ENCODE results near the gene RGS6.

RGS6 gene

GRCh38 chr14:72332046-72332445 is 399.8 kb downstream of the RGS6 start:
- TF ChIP-seq CTCF (IDR thresholded peaks at IDR 0.05; ENCODE audit: low read depth, low read length): no peak
- no peak overlapping the region for H3K4me3 ChIP-seq (ENCODE audit: low read depth, low read length)

GRCh38 chr14:72332871-72333270 is 400.6 kb downstream of the RGS6 start:
- H3K4me3 ChIP-seq (ENCODE audit: low read depth, low read length): no peak overlapping the region
- TF ChIP-seq CTCF (IDR thresholded peaks at IDR 0.05; ENCODE audit: low read depth, low read length): no peak

- no peak for TF ChIP-seq CTCF (IDR thresholded peaks at IDR 0.05; ENCODE audit: low read depth, low read length)
Observed at GRCh38 chr14:72333357-72333756, 401.1 kb downstream of the RGS6 start.

GRCh38 chr14:72336311-72336980 is 404.2 kb downstream of the RGS6 start:
- H3K4me3 ChIP-seq (ENCODE audit: low read depth, low read length): no peak overlapping the region
- TF ChIP-seq CTCF (IDR thresholded peaks at IDR 0.05; ENCODE audit: low read depth, low read length): no peak

More at GRCh38 chr14:72333357-72333756, 401.1 kb downstream of the RGS6 start:
- no peak overlapping the region for H3K4me3 ChIP-seq (ENCODE audit: low read depth, low read length)

- no peak for TF ChIP-seq CTCF (IDR thresholded peaks at IDR 0.05; ENCODE audit: low read depth, low read length)
- no peak overlapping the region for H3K4me3 ChIP-seq (ENCODE audit: low read depth, low read length)
Observed at GRCh38 chr14:72341237-72341636, 409.0 kb downstream of the RGS6 start.

- no peak for TF ChIP-seq CTCF (IDR thresholded peaks at IDR 0.05; ENCODE audit: low read depth, low read length)
Observed at GRCh38 chr14:72341686-72342085, 409.5 kb downstream of the RGS6 start.

GRCh38 chr14:72347118-72347517 is 414.9 kb downstream of the RGS6 start:
- no peak for TF ChIP-seq CTCF (IDR thresholded peaks at IDR 0.05; ENCODE audit: low read depth, low read length)
- H3K4me3 ChIP-seq (ENCODE audit: low read depth, low read length): no peak overlapping the region

More at GRCh38 chr14:72341686-72342085, 409.5 kb downstream of the RGS6 start:
- H3K4me3 ChIP-seq (ENCODE audit: low read depth, low read length): no peak overlapping the region

Measured in WI38 (cell line).